ENCODE data around the gene DGKB.

Gene DGKB

GRCh38 chr7:14377646-14378266 lies 524.8 kb downstream of the DGKB start:
- TF ChIP-seq CTCF (conservative IDR thresholded peaks at IDR 0.05; ENCODE audit: low read depth) = no peak
- no peak for DNase-seq (ENCODE audit: low spot score)

GRCh38 chr7:14376711-14377110 lies 525.8 kb downstream of the DGKB start:
- no peak for TF ChIP-seq CTCF (conservative IDR thresholded peaks at IDR 0.05; ENCODE audit: low read depth)
- ChIA-PET CTCF (no interaction called here), POLR2A (ENCODE audit: low non-redundant PET) (no interaction called here)
- DNase-seq (ENCODE audit: low spot score) = no peak
- H3K27ac ChIP-seq = no peak overlapping the region

More at GRCh38 chr7:14377646-14378266, 524.8 kb downstream of the DGKB start:
- POLR2A ChIA-PET (ENCODE audit: low non-redundant PET) = no interaction called here
- CTCF ChIA-PET = no interaction called here
- no peak overlapping the region for H3K27ac ChIP-seq

- ChIA-PET POLR2A (ENCODE audit: low non-redundant PET) (no interaction called here), CTCF (no interaction called here)
- no peak overlapping the region for H3K27ac ChIP-seq
- no peak for TF ChIP-seq CTCF (conservative IDR thresholded peaks at IDR 0.05; ENCODE audit: low read depth)
- no peak for DNase-seq (ENCODE audit: low spot score)
Observed at GRCh38 chr7:14375998-14376397, 526.6 kb downstream of the DGKB start.

GRCh38 chr7:14374336-14374735 lies 528.2 kb downstream of the DGKB start:
- ChIA-PET CTCF (no interaction called here), POLR2A (ENCODE audit: low non-redundant PET) (no interaction called here)
- no peak overlapping the region for H3K27ac ChIP-seq
- no peak for DNase-seq (ENCODE audit: low spot score)
- TF ChIP-seq CTCF (conservative IDR thresholded peaks at IDR 0.05; ENCODE audit: low read depth) = no peak

- no peak for TF ChIP-seq CTCF (conservative IDR thresholded peaks at IDR 0.05; ENCODE audit: low read depth)
- ChIA-PET CTCF (no interaction called here), POLR2A (ENCODE audit: low non-redundant PET) (no interaction called here)
- DNase-seq (ENCODE audit: low spot score) = no peak
- H3K27ac ChIP-seq = no peak overlapping the region
Observed at GRCh38 chr7:14368285-14368684, 534.3 kb downstream of the DGKB start.

GRCh38 chr7:14351167-14351566 lies 551.4 kb downstream of the DGKB start:
- CTCF ChIA-PET = no interaction called here
- POLR2A ChIA-PET (ENCODE audit: low non-redundant PET) = no interaction called here
- no peak for DNase-seq (ENCODE audit: low spot score)
- no peak for TF ChIP-seq CTCF (conservative IDR thresholded peaks at IDR 0.05; ENCODE audit: low read depth)
- no peak overlapping the region for H3K27ac ChIP-seq

Data from RWPE1 (cell line).